BE2C (cell line): ENCODE results near the gene ZNF132.
"Not testable (repeated sequence)": the region's sequence is repeated elsewhere in the genome, so short reads cannot be mapped to it uniquely, and the experiment has no call there.

Source experiments
- DNase-seq: peaks from one replicate; pipeline ENCODE4 v3.0.0-alpha.2; 2020
- H3K27me3 ChIP-seq: fragments of 250-450 bp; sonication (Bioruptor Pico); 2 replicates; pipeline ENCODE4 v1.5.1; 2020; ENCODE audit warnings: mild to moderate bottlenecking
- H3K36me3 ChIP-seq: fragments of 250-450 bp; sonication (Bioruptor Pico); 2 replicates; pipeline ENCODE4 v1.5.1; 2020; ENCODE audit warnings: mild to moderate bottlenecking
- H3K4me1 ChIP-seq: fragments of 250-450 bp; sonication (Bioruptor Pico); 2 replicates; pipeline ENCODE4 v1.5.1; 2020
- H3K4me3 ChIP-seq: 2 replicates; pipeline ENCODE4 v1.5.1; 2011; ENCODE audit warnings: low read depth, low read length
- H3K9me3 ChIP-seq: fragments of 250-450 bp; sonication (Bioruptor Pico); 2 replicates; pipeline ENCODE4 v1.5.1; 2020
- TF ChIP-seq, protein P1 (sequence below): IDR thresholded peaks from 2 replicates; pipeline ENCODE4 v1.5.1; 2012; ENCODE audit warnings: mild to moderate bottlenecking, low read depth, low read length

Gene ZNF132

GRCh38 chr19:58475714-58476497 lies 36.0 kb upstream of the ZNF132 start, which contains the start of gene ZNF446:
TSS of gene ZNF446 (plus strand) at chr19:58476352. CDS start at chr19:58477219, 867 bp downstream.
- TF ChIP-seq, protein P1, sequence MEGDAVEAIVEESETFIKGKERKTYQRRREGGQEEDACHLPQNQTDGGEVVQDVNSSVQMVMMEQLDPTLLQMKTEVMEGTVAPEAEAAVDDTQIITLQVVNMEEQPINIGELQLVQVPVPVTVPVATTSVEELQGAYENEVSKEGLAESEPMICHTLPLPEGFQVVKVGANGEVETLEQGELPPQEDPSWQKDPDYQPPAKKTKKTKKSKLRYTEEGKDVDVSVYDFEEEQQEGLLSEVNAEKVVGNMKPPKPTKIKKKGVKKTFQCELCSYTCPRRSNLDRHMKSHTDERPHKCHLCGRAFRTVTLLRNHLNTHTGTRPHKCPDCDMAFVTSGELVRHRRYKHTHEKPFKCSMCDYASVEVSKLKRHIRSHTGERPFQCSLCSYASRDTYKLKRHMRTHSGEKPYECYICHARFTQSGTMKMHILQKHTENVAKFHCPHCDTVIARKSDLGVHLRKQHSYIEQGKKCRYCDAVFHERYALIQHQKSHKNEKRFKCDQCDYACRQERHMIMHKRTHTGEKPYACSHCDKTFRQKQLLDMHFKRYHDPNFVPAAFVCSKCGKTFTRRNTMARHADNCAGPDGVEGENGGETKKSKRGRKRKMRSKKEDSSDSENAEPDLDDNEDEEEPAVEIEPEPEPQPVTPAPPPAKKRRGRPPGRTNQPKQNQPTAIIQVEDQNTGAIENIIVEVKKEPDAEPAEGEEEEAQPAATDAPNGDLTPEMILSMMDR = peak; percentile 5; the same call in 1 of the 2 replicates
- peak; percentile 96 for DNase-seq
- Histone ChIP-seq H3K27me3 (no peaks in the 10 kb centered on the region), H3K36me3 (peaks cover 18% of the 10 kb centered on the region), H3K4me1 (no peaks in the 10 kb centered on the region; the same call in 1 of the 2 replicates), H3K4me3 (peak within 1 kb of the TSS; percentile 78), H3K9me3 (no peaks in the 10 kb centered on the region)

DNA sequence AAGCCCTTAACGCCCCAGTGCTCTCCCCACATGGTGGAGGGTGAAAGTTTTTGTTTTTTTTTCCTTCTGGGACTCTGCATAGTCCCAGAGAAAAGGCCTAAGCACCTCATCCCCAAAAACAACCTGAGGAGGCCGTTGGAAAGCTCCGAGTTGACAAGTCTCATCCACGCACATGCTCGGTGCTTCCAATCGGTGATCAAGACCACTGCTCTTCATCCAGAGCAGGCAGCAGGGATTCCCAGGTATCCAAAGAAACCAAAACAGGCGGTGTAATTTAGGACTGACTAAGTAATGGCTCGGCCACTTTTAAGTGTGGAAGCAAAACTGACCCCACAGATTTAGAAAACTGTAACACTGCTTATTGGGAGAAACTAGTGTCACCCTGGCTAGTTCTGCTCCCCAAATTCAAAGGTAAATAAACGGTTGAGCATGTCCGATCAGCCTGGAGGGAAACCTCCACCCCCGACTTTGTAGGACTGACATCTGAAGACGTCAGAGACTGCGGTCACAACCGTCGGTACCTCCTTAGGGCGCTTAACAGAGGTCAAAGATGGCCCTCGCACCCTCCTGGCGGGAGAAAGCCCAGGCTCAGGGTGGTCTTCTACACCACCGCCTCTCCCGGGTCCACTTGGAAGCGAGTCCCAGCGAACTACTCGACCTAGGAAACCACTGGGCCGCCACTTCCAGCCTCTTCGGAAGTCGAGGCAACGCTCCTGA lies 35.2 kb upstream of the ZNF132 start:
- DNase-seq = no peak
- Histone ChIP-seq H3K27me3 (no peaks in the 10 kb centered on the region), H3K4me1 (no peaks in the 10 kb centered on the region; the same call in 1 of the 2 replicates), H3K9me3 (no peaks in the 10 kb centered on the region), H3K36me3 (peaks cover 21% of the 10 kb centered on the region), H3K4me3 (peak overlapping the region; percentile 78)
- TF ChIP-seq, protein P1 = no peak

DNA sequence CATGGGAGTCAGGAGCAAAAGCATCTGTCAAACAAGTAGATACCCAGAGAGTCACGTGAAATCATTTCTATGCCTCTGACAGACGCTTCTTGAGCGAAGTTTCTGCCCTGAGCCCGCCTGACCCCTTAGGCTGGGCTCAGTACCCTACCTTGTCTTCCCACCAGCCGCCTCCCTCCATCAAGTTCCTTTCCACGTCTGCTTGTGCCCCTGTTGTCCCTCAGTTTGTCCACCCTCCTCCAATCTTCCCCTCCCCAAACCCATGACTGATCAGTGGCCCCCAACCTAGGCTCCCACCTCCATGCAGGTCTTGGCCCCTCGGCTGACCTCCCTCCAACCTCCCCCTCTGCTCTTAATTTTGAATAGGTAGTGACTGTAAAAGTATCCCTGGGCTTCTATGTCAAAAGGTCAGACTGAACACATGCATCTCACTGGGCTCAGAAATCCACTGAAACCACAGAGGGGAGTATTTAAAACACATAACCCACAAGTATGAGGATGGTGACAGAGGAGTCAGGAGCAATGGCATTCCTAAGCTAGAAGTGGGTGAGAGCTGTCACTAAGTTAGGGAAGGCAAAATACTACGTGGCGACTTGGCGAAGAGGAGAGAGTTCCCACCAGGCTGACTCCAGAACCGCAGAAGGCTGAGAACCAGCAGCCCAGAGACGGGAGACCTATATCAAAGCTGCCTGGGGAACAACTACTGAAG lies 34.5 kb upstream of the ZNF132 start:
- no peaks in the 10 kb centered on the region; the same call in 1 of the 2 replicates for H3K4me1 ChIP-seq
- peaks cover 22% of the 10 kb centered on the region for H3K36me3 ChIP-seq
- TF ChIP-seq, protein P1 = no peak
- H3K27me3 ChIP-seq = no peaks in the 10 kb centered on the region
- no peaks in the 10 kb centered on the region for H3K9me3 ChIP-seq
- no peak for DNase-seq
- H3K4me3 ChIP-seq = no peak overlapping the region

DNA sequence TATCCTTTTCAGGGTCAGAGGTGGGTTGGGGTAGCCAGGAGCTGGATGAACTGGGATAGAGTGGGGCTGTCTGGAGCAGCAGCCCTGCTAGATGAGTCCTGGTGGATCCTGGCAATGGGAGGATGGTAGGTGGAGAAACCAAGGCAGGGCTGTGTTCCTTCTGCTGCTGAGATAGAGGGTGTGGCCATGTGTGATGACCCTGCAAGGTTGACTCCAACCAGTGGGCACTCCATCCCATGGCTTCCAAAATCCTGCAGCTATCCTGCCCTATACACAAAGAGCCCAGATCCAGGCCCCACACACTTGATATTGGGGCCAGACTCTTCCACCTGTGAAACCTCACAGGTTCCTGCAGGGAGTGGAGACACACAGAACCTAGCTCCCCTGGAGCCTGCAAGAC lies 33.8 kb upstream of the ZNF132 start:
- peaks cover 27% of the 10 kb centered on the region for H3K36me3 ChIP-seq
- H3K9me3 ChIP-seq = no peaks in the 10 kb centered on the region
- no peak for DNase-seq
- no peaks in the 10 kb centered on the region; the same call in 1 of the 2 replicates for H3K4me1 ChIP-seq
- H3K4me3 ChIP-seq = no peak overlapping the region
- TF ChIP-seq, protein P1 = no peak
- no peaks in the 10 kb centered on the region for H3K27me3 ChIP-seq

- Histone ChIP-seq H3K27me3 (no peaks in the 10 kb centered on the region), H3K9me3 (no peaks in the 10 kb centered on the region), H3K36me3 (peaks cover 27% of the 10 kb centered on the region), H3K4me1 (no peaks in the 10 kb centered on the region), H3K4me3 (no peak overlapping the region)
- DNase-seq = no peak
- TF ChIP-seq, protein P1 = no peak
These were observed 31.8 kb upstream of the ZNF132 start for GRCh38 chr19:58471736-58472135.

GRCh38 chr19:58470837-58471543 lies 31.0 kb upstream of the ZNF132 start:
- not testable (repeated sequence) for H3K9me3 ChIP-seq, H3K27me3 ChIP-seq, H3K4me1 ChIP-seq, H3K4me3 ChIP-seq, DNase-seq
- peaks cover 27% of the 10 kb centered on the region for H3K36me3 ChIP-seq
